HL-60/S4 (cell line): ENCODE measurements around the gene PPIL4.
"Not testable (repeated sequence)": the region's sequence is repeated elsewhere in the genome, so short reads cannot be mapped to it uniquely, and the experiment has no call there.

Source experiments
- in situ Hi-C: fragments of 300-500 bp; cut with MboI; formaldehyde crosslinking; loops from 2 replicates; pipeline ENCODE4 v1.14.3; 2022; ENCODE audit warnings: low sequenced_read_pairs

Gene PPIL4

DNA sequence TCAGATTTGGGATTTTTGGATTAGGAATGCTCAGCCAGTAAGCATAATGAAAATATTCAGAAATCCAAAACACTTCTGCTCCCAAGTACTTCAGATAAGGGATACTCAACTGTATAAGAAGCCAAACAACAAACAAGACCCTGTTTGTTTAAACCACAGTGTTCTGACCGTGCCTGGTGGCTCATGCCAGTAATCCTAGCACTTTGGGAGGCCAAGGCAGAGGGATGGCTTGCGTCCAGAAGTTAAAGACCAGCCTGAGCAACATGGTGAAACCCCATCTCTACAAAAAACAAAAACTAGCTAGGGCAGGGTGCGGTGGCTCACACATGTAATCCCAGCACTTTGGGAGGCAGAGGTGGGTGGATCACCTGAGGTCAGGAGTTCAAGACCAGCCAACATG, 85.6 kb downstream of the PPIL4 start:
- in situ Hi-C loops: not testable (repeated sequence)

DNA sequence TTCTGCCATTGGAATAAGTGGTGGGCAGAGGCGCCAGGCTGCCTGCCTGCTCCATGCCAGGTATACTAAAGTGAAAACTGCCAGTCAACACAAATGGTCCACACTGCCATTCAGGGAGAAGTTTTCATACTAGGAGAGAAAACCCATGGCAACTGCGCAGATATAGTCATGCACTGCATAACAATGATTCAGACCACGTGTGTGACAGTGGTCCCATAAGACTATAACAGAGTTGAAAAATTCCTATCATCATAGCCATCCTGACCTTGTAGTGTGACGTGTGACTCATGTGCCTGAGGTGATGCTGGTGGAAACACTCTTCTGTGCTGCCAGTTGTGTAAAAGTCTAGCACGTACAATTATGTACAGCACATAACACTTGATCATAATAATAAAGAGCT, 86.1 kb downstream of the PPIL4 start:
- in situ Hi-C loops: no loop called here

DNA sequence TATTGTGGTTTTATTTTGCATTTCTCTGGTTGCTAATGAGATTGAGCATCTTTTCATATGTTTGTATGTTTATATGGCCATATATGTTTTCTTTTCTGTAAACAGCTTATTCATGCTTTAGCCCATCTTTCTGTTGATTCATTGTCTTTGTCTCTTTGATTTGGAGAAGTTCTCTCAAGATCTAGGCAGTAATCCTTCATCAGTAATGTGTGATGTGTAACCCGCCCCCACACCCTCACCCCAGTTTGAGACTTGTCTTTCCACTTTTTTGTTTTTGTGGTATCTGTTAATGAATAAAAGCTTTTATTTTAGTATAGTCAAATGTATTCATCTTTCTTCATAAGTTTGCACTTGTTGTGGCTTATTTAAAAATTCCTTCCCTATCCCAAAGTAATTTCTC, 87.0 kb downstream of the PPIL4 start:
- in situ Hi-C loops: no loop called here

GRCh38 chr6:149458196-149458595, 87.6 kb downstream of the PPIL4 start:
- in situ Hi-C loops: no loop called here

- in situ Hi-C loops: no loop called here
Observed at GRCh38 chr6:149457316-149457884, 88.4 kb downstream of the PPIL4 start.

GRCh38 chr6:149456311-149457021, 89.4 kb downstream of the PPIL4 start:
- in situ Hi-C loops: no loop called here

DNA sequence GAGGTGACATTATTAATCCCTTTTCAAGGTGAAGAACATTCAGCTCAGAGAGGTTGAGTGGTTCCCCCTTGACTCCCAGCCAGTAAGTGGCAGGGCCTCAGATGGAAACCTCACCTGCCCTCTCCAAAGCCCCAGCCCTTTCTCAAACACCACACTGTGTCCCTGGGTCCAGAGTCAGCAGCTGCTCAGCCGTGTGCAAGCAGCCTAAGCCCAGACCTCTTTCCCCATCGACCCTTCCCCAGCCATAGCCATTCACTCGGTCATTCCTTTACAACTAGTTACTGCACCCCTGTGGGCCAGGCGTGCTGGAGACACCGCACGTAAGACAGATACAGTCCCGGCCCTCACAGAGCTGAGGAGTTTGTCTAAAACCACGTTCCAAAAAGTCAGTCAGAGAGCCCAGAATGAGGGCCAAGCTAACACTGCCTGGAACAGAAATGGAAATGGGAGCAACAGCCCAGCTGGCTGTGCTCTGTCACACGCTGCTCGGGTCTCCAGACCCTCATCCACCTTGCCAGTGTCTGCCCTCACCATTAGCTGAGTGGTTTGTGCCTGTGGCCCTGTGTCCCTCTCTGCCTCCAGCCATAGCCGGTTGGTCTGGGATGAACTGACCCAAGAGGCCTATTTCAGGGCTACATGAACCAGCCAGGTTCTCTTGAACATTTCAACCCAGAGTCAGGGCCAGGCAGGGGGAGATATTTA, 90.7 kb downstream of the PPIL4 start:
- in situ Hi-C loops: no loop called here
